ENCODE measurements around the gene SYNGR2.

DNA sequence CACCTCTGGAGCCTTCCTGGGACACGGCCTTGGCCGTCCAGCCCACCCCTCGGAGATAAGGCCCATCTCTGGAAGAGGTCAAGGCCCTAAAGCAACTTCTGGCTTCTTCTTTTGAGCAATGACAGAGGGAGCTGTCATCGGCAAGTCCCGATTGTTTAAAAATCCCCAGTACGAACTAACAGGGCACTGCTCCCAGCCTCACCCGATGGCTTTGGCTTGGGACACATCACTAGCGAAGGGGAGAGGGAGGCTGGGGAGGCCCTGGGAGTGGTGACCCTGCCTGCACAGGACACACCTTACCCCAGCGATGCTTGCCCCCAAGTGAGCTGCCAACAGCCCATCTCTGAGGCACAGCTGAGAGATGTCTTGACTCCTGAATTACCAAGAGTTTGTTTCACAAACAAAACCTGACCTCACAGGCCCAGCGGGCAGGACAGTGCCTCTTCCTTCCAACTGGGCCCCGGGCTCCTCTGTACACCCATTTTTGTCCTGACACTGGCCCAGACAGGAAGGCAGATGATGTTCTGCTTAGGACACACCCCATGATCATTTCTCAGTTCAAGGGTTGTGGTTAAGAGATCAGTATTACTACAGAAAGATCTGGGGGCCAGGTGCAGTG is 4.8 kb downstream of the SYNGR2 start:
- no peak for TF ChIP-seq CTCF (conservative IDR thresholded peaks at IDR 0.05 in 1 of 2, IDR thresholded peaks at IDR 0.05 in 1 of 2; ENCODE audit: low read depth in 1 of 2, low read length in 2 of 2)
- no peak for TF ChIP-seq EZH2 (IDR thresholded peaks at IDR 0.05; ENCODE audit: low read length, missing control alignments)
